DND-41 (cell line): ENCODE results near the gene ZDHHC13.

Experiments
- ATAC-seq: fragments of 200-7000 bp; cut with Tn5 transposase; 3 replicates; pipeline ENCODE4 v1.9.1; 2021; ENCODE audit warnings: low read depth; ENCODE audit not compliant: insufficient read depth
- DNase-seq: peaks from one replicate; pipeline ENCODE4 v3.0.0-alpha.2; 2020
- H2AFZ ChIP-seq: 2 replicates; pipeline ENCODE4 v1.6.0; 2012; ENCODE audit warnings: low read depth, low read length
- H3K27ac ChIP-seq: 2 replicates; pipeline ENCODE4 v1.5.1; 2012; ENCODE audit warnings: low read length, inconsistent platforms
- H3K27me3 ChIP-seq: fragments of 200-600 bp; sonication (generic); 2 replicates; pipeline ENCODE4 v1.6.0; 2012; ENCODE audit warnings: low read length, mild to moderate bottlenecking, inconsistent platforms; ENCODE audit not compliant: insufficient read depth, poor library complexity
- H3K36me3 ChIP-seq: 2 replicates; pipeline ENCODE4 v1.5.1; 2012; ENCODE audit warnings: low read length, inconsistent platforms; ENCODE audit not compliant: insufficient read depth
- H3K4me1 ChIP-seq: 2 replicates; pipeline ENCODE4 v1.5.1; 2012; ENCODE audit warnings: mild to moderate bottlenecking, low read length; ENCODE audit not compliant: insufficient read depth
- H3K4me2 ChIP-seq: 2 replicates; pipeline ENCODE4 v1.6.0; 2012; ENCODE audit warnings: mild to moderate bottlenecking, moderate library complexity, low read length, inconsistent platforms; ENCODE audit not compliant: insufficient read depth
- H3K4me3 ChIP-seq, 2 experiments: fragments of 200-600 bp in 1 of 2; shearing (Covaris generic) in 1 of 2; 2 replicates each; pipeline ENCODE4 v1.5.1; 2012 to 2016; ENCODE audit warnings: inconsistent platforms in 2 of 2, low read length in 2 of 2, mild to moderate bottlenecking in 2 of 2, low read depth in 1 of 2, moderate library complexity in 1 of 2
- H3K79me2 ChIP-seq: 2 replicates; pipeline ENCODE4 v1.6.0; 2012; ENCODE audit warnings: low read length, inconsistent platforms; ENCODE audit not compliant: insufficient read depth
- H3K9ac ChIP-seq: 2 replicates; pipeline ENCODE4 v1.6.0; 2012; ENCODE audit warnings: low read depth, mild to moderate bottlenecking, inconsistent platforms, low read length, moderate library complexity
- H3K9me3 ChIP-seq: 2 replicates; pipeline ENCODE4 v1.5.1; 2012; ENCODE audit warnings: low read length, moderate library complexity, mild to moderate bottlenecking, inconsistent platforms; ENCODE audit not compliant: insufficient read depth, severe bottlenecking
- H4K20me1 ChIP-seq: 2 replicates; pipeline ENCODE4 v1.6.0; 2012; ENCODE audit warnings: low read length; ENCODE audit not compliant: insufficient read depth
- EZH2 ChIP-seq: IDR thresholded peaks from 3 replicates; pipeline ENCODE4 v1.6.1; 2012; ENCODE audit warnings: borderline replicate concordance, low read depth, mild to moderate bottlenecking, moderate library complexity, low read length, inconsistent platforms; ENCODE audit not compliant: severe bottlenecking
- TF ChIP-seq, protein P1 (sequence below): IDR thresholded peaks from 2 replicates; pipeline ENCODE4 v1.5.1; 2012; ENCODE audit warnings: borderline replicate concordance, low read length, moderate library complexity, mild to moderate bottlenecking; ENCODE audit not compliant: poor library complexity, severe bottlenecking; ENCODE audit errors: extremely low read depth

Gene ZDHHC13

DNA sequence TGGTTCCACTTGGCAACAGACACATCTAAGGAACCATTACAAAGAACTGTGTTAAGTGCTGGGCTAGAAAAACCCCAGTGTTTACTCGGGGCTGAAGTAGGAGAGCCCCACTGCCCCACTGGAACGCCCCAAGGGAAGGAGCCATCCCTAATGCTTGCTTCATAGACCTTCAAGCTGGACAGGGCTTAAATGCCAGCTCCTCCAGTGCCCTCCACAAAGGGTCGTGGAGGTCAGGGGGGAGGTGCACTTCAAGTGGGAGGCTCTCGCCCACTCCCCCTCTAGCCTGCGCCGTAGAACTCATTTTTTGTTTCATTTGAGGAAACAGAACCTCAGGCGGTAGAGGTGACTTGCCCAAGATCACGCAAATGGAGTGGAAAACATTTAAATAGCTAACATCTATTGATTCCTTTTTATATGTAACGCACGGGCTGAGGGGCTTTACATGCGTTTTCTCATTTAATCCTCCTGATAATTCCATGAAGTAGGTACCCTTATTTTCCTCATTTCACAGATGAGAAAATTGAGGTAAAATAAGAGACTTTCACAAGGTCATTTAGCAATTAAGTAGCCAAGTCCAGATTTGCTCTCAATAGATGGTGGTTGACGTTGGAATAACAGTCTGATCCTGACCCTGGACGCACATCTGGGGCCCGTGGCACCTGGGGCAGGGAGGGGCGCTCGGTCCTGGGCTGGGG is 545 bp upstream of the ZDHHC13 start:
- H4K20me1 ChIP-seq, result no peaks in the 10 kb centered on the region

GRCh38 chr11:19117760-19118097 is 761 bp downstream of the ZDHHC13 start:
- Histone ChIP-seq H3K9ac (peak overlapping the region; percentile 80), H3K9me3 (no peaks in the 10 kb centered on the region), H3K4me3 (peak overlapping the region; percentile 41 to 80; a peak in 3 of 4 replicates), H3K27me3 (peaks cover under 1% of the 10 kb centered on the region), H3K4me1 (peaks cover 37% of the 10 kb centered on the region), H3K27ac (peak overlapping the region; percentile 73), H3K79me2 (peaks cover 46% of the 10 kb centered on the region), H2AFZ (peak overlapping the region; percentile 85), H3K4me2 (peak overlapping the region; percentile 86), H4K20me1 (no peaks in the 10 kb centered on the region; the same call in 1 of the 2 replicates), H3K36me3 (peaks cover 10% of the 10 kb centered on the region)
- DNase-seq, result no peak
- TF ChIP-seq, protein P1, sequence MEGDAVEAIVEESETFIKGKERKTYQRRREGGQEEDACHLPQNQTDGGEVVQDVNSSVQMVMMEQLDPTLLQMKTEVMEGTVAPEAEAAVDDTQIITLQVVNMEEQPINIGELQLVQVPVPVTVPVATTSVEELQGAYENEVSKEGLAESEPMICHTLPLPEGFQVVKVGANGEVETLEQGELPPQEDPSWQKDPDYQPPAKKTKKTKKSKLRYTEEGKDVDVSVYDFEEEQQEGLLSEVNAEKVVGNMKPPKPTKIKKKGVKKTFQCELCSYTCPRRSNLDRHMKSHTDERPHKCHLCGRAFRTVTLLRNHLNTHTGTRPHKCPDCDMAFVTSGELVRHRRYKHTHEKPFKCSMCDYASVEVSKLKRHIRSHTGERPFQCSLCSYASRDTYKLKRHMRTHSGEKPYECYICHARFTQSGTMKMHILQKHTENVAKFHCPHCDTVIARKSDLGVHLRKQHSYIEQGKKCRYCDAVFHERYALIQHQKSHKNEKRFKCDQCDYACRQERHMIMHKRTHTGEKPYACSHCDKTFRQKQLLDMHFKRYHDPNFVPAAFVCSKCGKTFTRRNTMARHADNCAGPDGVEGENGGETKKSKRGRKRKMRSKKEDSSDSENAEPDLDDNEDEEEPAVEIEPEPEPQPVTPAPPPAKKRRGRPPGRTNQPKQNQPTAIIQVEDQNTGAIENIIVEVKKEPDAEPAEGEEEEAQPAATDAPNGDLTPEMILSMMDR, result no peak
- no peak for TF ChIP-seq EZH2
- no peak for ATAC-seq

More for the DNA sequence above, 545 bp upstream of the ZDHHC13 start:
- Histone ChIP-seq H3K4me3 (peak overlapping the region; percentile 41 to 80; a peak in 3 of 4 replicates), H2AFZ (peak overlapping the region; percentile 87), H3K27me3 (peaks cover 8% of the 10 kb centered on the region), H3K27ac (peak overlapping the region; percentile 41), H3K4me1 (peaks cover 37% of the 10 kb centered on the region), H3K9ac (peak overlapping the region; percentile 80), H3K36me3 (peaks cover 10% of the 10 kb centered on the region), H3K9me3 (no peaks in the 10 kb centered on the region), H3K4me2 (peak overlapping the region; percentile 86), H3K79me2 (peaks cover 39% of the 10 kb centered on the region)
- TF ChIP-seq, protein P1, result no peak
- TF ChIP-seq EZH2, result no peak
- no peak for DNase-seq
- ATAC-seq, result no peak

DNA sequence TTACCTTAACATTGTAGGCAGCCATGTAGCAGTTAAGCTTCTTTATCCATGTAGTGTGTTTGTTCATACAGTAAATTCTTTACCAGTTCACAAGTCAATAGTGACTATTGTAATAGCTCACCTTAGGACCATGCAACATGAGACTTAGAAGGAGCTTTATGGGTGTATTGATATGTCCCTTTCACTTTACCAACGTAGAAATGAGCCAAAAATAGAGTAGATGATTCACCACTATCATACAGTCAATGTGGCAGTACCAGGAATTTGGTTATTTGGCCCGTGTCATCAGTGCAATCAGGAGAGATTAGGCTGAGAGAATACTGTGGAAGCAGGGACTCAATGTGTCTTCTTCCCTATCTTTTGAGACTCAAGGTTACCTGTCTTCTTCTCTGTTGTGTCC is 4.7 kb downstream of the ZDHHC13 start:
- ATAC-seq (no peak), DNase-seq (no peak)
- Histone ChIP-seq H3K36me3 (peaks cover 18% of the 10 kb centered on the region), H3K27ac (no peak overlapping the region), H3K9me3 (no peaks in the 10 kb centered on the region), H3K27me3 (no peaks in the 10 kb centered on the region), H3K4me2 (peak overlapping the region; percentile 6; the same call in 1 of the 2 replicates), H4K20me1 (no peaks in the 10 kb centered on the region; the same call in 1 of the 2 replicates), H2AFZ (no peak overlapping the region), H3K9ac (no peak overlapping the region), H3K4me1 (peaks cover 31% of the 10 kb centered on the region), H3K4me3 (no peak overlapping the region), H3K79me2 (peaks cover 59% of the 10 kb centered on the region)
- TF ChIP-seq, protein P1, result no peak
- no peak for TF ChIP-seq EZH2
